CD4-positive, alpha-beta T cell (primary cell): Measurements from ENCODE around the gene GOLGA1. TPM values are rescaled to one million over a fixed set of nuclear protein-coding genes. Genes with fewer than 3 reads are reported as not detected.

Source experiments
- ATAC-seq: fragments of 200-7000 bp; cut with Tn5 transposase; one replicate; pipeline ENCODE4 v1.10.0; 2022; ENCODE audit warnings: mild to moderate bottlenecking; ENCODE audit not compliant: poor library complexity
- CTCF ChIA-PET: fragments of 350-600 bp; sonication (Branson Sonifier 250); formaldehyde crosslinking; loops from one replicate; lab custom pipeline; 2021; ENCODE audit warnings: antibody characterized with exemption, inconsistent platforms; lab: Charles Lee
- POLR2A ChIA-PET: fragments of 350-600 bp; sonication (Branson Sonifier 250); formaldehyde crosslinking; loops from one replicate; lab custom pipeline; 2021; ENCODE audit warnings: antibody characterized with exemption, inconsistent platforms; lab: Charles Lee
- DNase-seq, 14 experiments: peaks; one replicate each; pipeline ENCODE4 v3.0.0-alpha.2; 2013 to 2020; ENCODE audit warnings: mixed read lengths in 2 of 14
- H3K27ac ChIP-seq, 2 donors: one replicate each; pipeline versions ENCODE4 v1.5.1 to v1.7.0; 2013; ENCODE audit warnings: low read length in 2 of 2, low read depth in 1 of 2, mild to moderate bottlenecking in 1 of 2
- H3K27me3 ChIP-seq, 2 experiments: 1 replicate in 1 of 2; 2 replicates in 1 of 2; pipeline versions ENCODE4 v1.6.1 to v1.7.0; 2013; ENCODE audit warnings: low read length in 2 of 2, control low read depth in 1 of 2, mild to moderate bottlenecking in 1 of 2, moderate library complexity in 1 of 2; ENCODE audit not compliant: insufficient read depth in 2 of 2, control insufficient read depth in 1 of 2
- H3K36me3 ChIP-seq: one replicate; pipeline ENCODE4 v1.6.1; 2013; ENCODE audit warnings: low read length, control low read depth; ENCODE audit not compliant: insufficient read depth
- H3K4me1 ChIP-seq: one replicate; pipeline ENCODE4 v1.6.1; 2013; ENCODE audit warnings: low read length, control low read depth; ENCODE audit not compliant: insufficient read depth
- H3K4me3 ChIP-seq: one replicate; pipeline ENCODE4 v1.5.1; 2013; ENCODE audit warnings: mild to moderate bottlenecking, low read length, moderate library complexity
- H3K9me3 ChIP-seq, 2 experiments: 1 replicate in 1 of 2; 2 replicates in 1 of 2; pipeline versions ENCODE4 v1.6.1 to v1.7.0; 2013; ENCODE audit warnings: low read length in 2 of 2, mild to moderate bottlenecking in 2 of 2, control low read depth in 1 of 2, moderate library complexity in 1 of 2; ENCODE audit not compliant: control insufficient read depth in 1 of 2, insufficient read depth in 1 of 2
- H3K27ac Mint-ChIP-seq: one replicate; pipeline ENCODE4 v1.8.0; 2020; ENCODE audit warnings: mixed read lengths
- H3K27me3 Mint-ChIP-seq: one replicate; pipeline ENCODE4 v1.8.0; 2021; ENCODE audit warnings: mixed read lengths
- H3K36me3 Mint-ChIP-seq: one replicate; pipeline ENCODE4 v1.8.0; 2021; ENCODE audit warnings: low read depth, mixed read lengths
- H3K4me1 Mint-ChIP-seq: one replicate; pipeline ENCODE4 v1.8.0; 2021; ENCODE audit warnings: low read depth, mixed read lengths
- H3K4me3 Mint-ChIP-seq: one replicate; pipeline ENCODE4 v1.8.0; 2020; ENCODE audit warnings: mild to moderate bottlenecking, mixed read lengths
- H3K9me3 Mint-ChIP-seq: one replicate; pipeline ENCODE4 v1.8.0; 2020; ENCODE audit warnings: mixed read lengths
- CTCF ChIP-seq: fragments of 200-600 bp; IDR thresholded peaks from one replicate; pipeline ENCODE4 v1.8.0; 2022; ENCODE audit warnings: antibody characterized with exemption, mild to moderate bottlenecking
- intact Hi-C, 2 experiments: fragments of 100-400 bp; cut with DNase I in 1 of 2; cut with micrococcal nuclease in 1 of 2; formaldehyde crosslinking; loops; one replicate each; pipeline versions ENCODE4 v1.15.1 to v1.9.0; 2023 to 2025; cut with DNase I, micrococcal nuclease
- total RNA-seq, 174 experiments: library from RNA in 2 of 174; stranded (reverse) in 2 of 174; gene quantifications; one replicate each; pipeline ENCODE4 v1.2.3 and lab custom pipeline; 2021 to 2026

GOLGA1 gene
- total RNA-seq, 2 experiments from 2014 or later = 12.9 to 22.2 TPM

DNA sequence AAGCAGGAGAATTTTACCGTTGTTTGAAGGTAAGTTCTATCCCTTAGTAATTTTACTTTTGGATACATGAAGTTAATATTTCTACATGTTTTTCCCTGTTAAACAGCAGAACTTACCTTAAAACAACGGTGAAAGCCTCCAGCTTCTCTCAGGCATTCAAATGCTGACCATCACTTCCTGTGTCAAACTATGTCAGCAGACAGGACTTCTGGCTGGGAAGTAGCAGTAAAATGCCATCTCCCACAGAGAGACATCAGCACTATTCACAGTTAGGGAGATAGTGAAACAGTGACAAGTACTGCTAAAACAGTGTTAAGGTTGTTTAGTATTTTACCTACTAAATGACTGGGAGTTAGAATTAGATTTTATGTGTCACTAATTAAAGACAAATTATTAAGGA lies 34.2 kb upstream of the GOLGA1 start:
- intact Hi-C loops = loop anchor here in 1 of 2 experiments (5.0 kb wide), 1 partner anchor 43 kb away; no protein-coding TSS in a partner anchor
- Histone ChIP-seq H3K36me3 (peaks cover 13% of the 10 kb centered on the region), H3K27ac (no peak overlapping the region), H3K4me3 (no peak overlapping the region), H3K4me1 (no peaks in the 10 kb centered on the region), H3K9me3 (no peaks in the 10 kb centered on the region), H3K27me3 (no peaks in the 10 kb centered on the region)
- H3K4me3 Mint-ChIP-seq = no peak overlapping the region
- H3K4me1 Mint-ChIP-seq = no peaks in the 10 kb centered on the region
- DNase-seq (no peak), ATAC-seq (no peak)
- CTCF ChIA-PET = no interaction called here
- H3K36me3 Mint-ChIP-seq = peaks cover 53% of the 10 kb centered on the region
- no peaks in the 10 kb centered on the region for H3K27me3 Mint-ChIP-seq
- no peak for TF ChIP-seq CTCF
- H3K9me3 Mint-ChIP-seq = no peaks in the 10 kb centered on the region
- H3K27ac Mint-ChIP-seq = no peak overlapping the region
- POLR2A ChIA-PET = no interaction called here

DNA sequence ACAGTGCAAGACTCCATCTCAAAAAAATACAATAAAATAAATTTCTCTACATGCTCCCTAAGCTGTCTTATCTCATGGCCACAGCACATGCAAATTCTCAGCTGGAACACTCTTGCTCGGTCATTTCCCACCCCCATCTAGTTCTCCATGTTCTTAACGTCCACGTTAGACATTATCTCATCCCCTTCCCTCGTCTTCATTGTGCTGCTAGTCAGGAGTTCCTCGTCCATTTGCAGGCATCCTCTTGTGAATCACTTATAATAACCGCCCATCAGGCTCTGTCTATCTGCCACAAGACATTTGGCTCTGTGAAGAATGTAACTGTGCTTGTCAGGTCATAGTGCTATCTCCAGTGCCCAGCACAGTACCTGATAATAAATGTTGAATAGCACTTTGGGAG lies 32.9 kb upstream of the GOLGA1 start:
- Mint-ChIP-seq H3K27me3 (no peaks in the 10 kb centered on the region), H3K36me3 (peaks cover 63% of the 10 kb centered on the region), H3K4me3 (no peak overlapping the region), H3K27ac (no peak overlapping the region), H3K9me3 (no peaks in the 10 kb centered on the region), H3K4me1 (no peaks in the 10 kb centered on the region)
- ChIA-PET CTCF (no interaction called here), POLR2A (no interaction called here)
- peaks cover 15% of the 10 kb centered on the region for H3K36me3 ChIP-seq
- DNase-seq (no peak), ATAC-seq (no peak)
- H3K27ac ChIP-seq = no peak overlapping the region
- no peaks in the 10 kb centered on the region for H3K4me1 ChIP-seq
- no peaks in the 10 kb centered on the region for H3K9me3 ChIP-seq
- H3K27me3 ChIP-seq = no peaks in the 10 kb centered on the region
- intact Hi-C loops = no loop called here
- no peak overlapping the region for H3K4me3 ChIP-seq
- TF ChIP-seq CTCF = no peak

DNA sequence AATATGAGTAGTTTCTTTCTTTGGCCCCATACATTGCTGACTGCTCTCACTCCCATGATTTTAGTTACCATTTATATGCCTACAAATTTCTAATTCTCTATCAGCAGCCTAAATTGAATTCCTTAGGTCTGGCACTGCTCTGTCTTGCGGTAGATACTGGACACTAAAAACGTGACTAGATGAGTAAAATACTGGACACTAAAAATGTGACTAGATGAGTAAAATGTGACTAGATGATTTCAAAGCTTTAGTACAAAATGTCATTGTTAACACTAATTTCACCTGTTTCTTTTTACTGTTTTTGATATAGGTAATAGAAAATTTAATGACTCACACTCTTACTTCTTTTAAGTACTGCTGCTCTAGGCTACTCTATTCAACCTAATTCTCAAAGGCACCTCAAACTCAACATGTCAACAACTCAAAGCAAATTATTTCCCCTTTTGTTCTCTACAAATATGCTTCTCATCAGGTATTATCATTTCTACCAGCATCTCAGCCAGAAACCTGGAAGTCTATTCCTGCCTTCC lies 31.4 kb upstream of the GOLGA1 start:
- Mint-ChIP-seq H3K27ac (no peak overlapping the region), H3K36me3 (peaks cover 72% of the 10 kb centered on the region), H3K9me3 (no peaks in the 10 kb centered on the region), H3K27me3 (no peaks in the 10 kb centered on the region), H3K4me3 (no peak overlapping the region), H3K4me1 (peaks cover 5% of the 10 kb centered on the region)
- no peaks in the 10 kb centered on the region for H3K9me3 ChIP-seq
- peaks cover 16% of the 10 kb centered on the region for H3K36me3 ChIP-seq
- H3K4me1 ChIP-seq = no peaks in the 10 kb centered on the region
- no peak for ATAC-seq
- POLR2A ChIA-PET = interaction anchor here (1.1 kb wide), 1 partner anchor 31 kb away, joined by 3 read pairs; no protein-coding TSS in a partner anchor
- DNase-seq = no peak
- no peak overlapping the region for H3K4me3 ChIP-seq
- intact Hi-C loops = no loop called here
- no peaks in the 10 kb centered on the region for H3K27me3 ChIP-seq
- H3K27ac ChIP-seq = no peak overlapping the region
- CTCF ChIA-PET = interaction anchor here (0.6 kb wide), 1 partner anchor 343 kb away, joined by 3 read pairs; no protein-coding TSS in a partner anchor
- no peak for TF ChIP-seq CTCF
